HepG2 (cell line): Measurements from ENCODE around the gene OCSTAMP. TPM values are rescaled to one million over a fixed set of nuclear protein-coding genes. Genes with fewer than 3 reads are reported as not detected.
A peak's percentile ranks its signal among the peaks of the same experiment; 100 is the strongest.

Source experiments
- ELF1 ChIP-seq: sonication (generic); formaldehyde crosslinking; IDR thresholded peaks from 2 replicates; pipeline ENCODE4 v1.4.0; 2020; ENCODE audit warnings: missing genetic modification reagents
- MAZ ChIP-seq, 2 experiments: sonication (generic) in 1 of 2; formaldehyde crosslinking in 1 of 2; IDR thresholded peaks; 2 replicates each; pipeline versions ENCODE4 v1.5.0 to v1.6.1; 2012 to 2020; ENCODE audit warnings: low read depth in 2 of 2, mild to moderate bottlenecking in 2 of 2, borderline replicate concordance in 1 of 2, improper control_type of control experiment in 1 of 2, low read length in 1 of 2, missing genetic modification reagents in 1 of 2, moderate library complexity in 1 of 2
- PCBP1 ChIP-seq: fragments of 200-400 bp; formaldehyde crosslinking; IDR thresholded peaks from 2 replicates; pipeline ENCODE4 v1.6.1; 2017; ENCODE audit warnings: mild to moderate bottlenecking, low read depth, low read length, borderline replicate concordance
- SP4 ChIP-seq: sonication (generic); formaldehyde crosslinking; IDR thresholded peaks from 2 replicates; pipeline ENCODE4 v1.8.1; 2023; ENCODE audit warnings: mild to moderate bottlenecking, missing genetic modification reagents
- STAG1 ChIP-seq: sonication (generic); formaldehyde crosslinking; IDR thresholded peaks from 2 replicates; pipeline ENCODE4 v1.4.0; 2020; ENCODE audit warnings: missing genetic modification reagents
- TOPORS ChIP-seq: sonication (generic); formaldehyde crosslinking; IDR thresholded peaks from 2 replicates; pipeline ENCODE4 v1.8.0; 2023; ENCODE audit warnings: mild to moderate bottlenecking, missing genetic modification reagents
- ZNF180 ChIP-seq: sonication (generic); formaldehyde crosslinking; IDR thresholded peaks from 2 replicates; pipeline ENCODE4 v1.4.0; 2020; ENCODE audit warnings: low read depth, missing genetic modification reagents, borderline replicate concordance
- polyA plus RNA-seq, 8 experiments: library from polyadenylated mRNA; depleted of rRNA in 3 of 8; stranded (reverse) in 7 of 8; unstranded in 1 of 8; fragments of >200 nt; fragmentation: Illumina TruSeq in 4 of 8; extraction: Trizol in 4 of 8; gene quantifications; 2 replicates each; pipeline versions ENCODE4 v1.2.1 to v1.2.3, GENCODE V29; 2011 to 2016; ENCODE audit warnings: low read depth in 4 of 8, missing spikeins in 1 of 8, mixed read lengths in 1 of 8; ENCODE audit not compliant: insufficient read depth in 1 of 8
- total RNA-seq, 5 experiments: library from RNA; depleted of rRNA; stranded (reverse); fragments of >200 nt; fragmentation: Illumina TruSeq; extraction: Trizol; gene quantifications; 2 replicates each; pipeline ENCODE4 v1.2.3, GENCODE V29; 2016; ENCODE audit warnings: low read depth in 1 of 5
- TF ChIP-seq, protein P1 (sequence below), 2 experiments: sonication (generic) in 1 of 2; formaldehyde crosslinking in 1 of 2; IDR thresholded peaks; 2 replicates each; pipeline versions ENCODE4 v1.4.0 to v1.6.1; 2016 to 2020; ENCODE audit warnings: borderline replicate concordance in 1 of 2, low read depth in 1 of 2, mild to moderate bottlenecking in 1 of 2, missing genetic modification reagents in 1 of 2
- TF ChIP-seq, protein P2 (sequence below): sonication (generic); formaldehyde crosslinking; IDR thresholded peaks from 2 replicates; pipeline ENCODE4 v1.5.0; 2020; ENCODE audit warnings: missing genetic modification reagents
- TF ChIP-seq, protein P3 (sequence below): sonication (generic); formaldehyde crosslinking; IDR thresholded peaks from 2 replicates; pipeline ENCODE4 v1.4.0; 2020; ENCODE audit warnings: missing genetic modification reagents
- TF ChIP-seq, protein P4 (sequence below): sonication (generic); formaldehyde crosslinking; IDR thresholded peaks from 2 replicates; pipeline ENCODE4 v1.5.1; 2020; ENCODE audit warnings: mild to moderate bottlenecking, missing genetic modification reagents, borderline replicate concordance

Gene OCSTAMP
- total and polyA plus RNA-seq, 2 of the 13 experiments (the other 11 are each of a cell fraction or from before 2014, with no cell fraction given): not detected

DNA sequence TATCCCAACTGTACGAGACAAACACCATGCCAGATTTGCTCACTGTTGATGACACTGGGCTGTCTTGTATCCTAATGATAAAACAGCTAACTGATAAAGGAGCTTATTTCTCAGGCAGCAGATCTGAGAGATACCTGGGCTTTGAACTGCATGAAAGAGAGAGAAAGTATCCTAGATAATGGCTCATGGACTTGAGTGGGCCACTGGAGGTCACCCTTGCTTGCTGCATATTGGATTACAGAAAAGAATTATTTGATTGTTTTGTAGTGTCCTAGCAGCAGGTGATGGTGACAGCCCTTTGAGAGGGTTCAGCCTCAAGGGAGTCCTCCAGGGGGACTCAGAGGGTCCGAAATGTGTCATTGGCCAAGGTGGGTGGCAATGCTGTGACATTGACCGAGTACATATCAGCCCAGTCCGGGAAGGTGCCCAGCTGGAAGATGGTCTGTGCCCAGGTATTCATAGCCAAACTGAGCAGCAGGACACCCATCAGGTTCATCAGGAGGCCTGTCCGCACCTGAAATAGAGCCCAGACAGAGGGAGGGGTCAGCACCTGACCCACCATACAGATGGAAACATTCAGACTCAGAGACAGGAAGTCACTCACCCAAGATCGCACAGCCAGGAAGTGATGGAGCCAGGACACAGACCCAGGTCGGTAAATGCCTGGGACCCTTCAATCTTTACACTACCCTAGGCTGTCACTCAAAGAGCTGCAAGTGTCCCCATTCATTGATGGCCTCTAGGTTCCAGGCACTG, 9.4 kb upstream of the OCSTAMP start (continued):
- TF ChIP-seq, protein P1, sequence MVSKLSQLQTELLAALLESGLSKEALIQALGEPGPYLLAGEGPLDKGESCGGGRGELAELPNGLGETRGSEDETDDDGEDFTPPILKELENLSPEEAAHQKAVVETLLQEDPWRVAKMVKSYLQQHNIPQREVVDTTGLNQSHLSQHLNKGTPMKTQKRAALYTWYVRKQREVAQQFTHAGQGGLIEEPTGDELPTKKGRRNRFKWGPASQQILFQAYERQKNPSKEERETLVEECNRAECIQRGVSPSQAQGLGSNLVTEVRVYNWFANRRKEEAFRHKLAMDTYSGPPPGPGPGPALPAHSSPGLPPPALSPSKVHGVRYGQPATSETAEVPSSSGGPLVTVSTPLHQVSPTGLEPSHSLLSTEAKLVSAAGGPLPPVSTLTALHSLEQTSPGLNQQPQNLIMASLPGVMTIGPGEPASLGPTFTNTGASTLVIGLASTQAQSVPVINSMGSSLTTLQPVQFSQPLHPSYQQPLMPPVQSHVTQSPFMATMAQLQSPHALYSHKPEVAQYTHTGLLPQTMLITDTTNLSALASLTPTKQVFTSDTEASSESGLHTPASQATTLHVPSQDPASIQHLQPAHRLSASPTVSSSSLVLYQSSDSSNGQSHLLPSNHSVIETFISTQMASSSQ (IDR thresholded peaks at IDR 0.05; ENCODE audit: low read depth): no peak
- TF ChIP-seq, protein P1 (CRISPR knock-in tag; IDR thresholded peaks at IDR 0.05; ENCODE audit: borderline replicate concordance): no peak
- TF ChIP-seq ZNF180 (CRISPR knock-in tag) (no peak), SP4 (CRISPR knock-in tag) (no peak), STAG1 (CRISPR knock-in tag) (peak; percentile 94), TOPORS (CRISPR knock-in tag) (no peak), MAZ (IDR thresholded peaks at IDR 0.05; ENCODE audit: borderline replicate concordance, low read depth, low read length) (no peak), MAZ (CRISPR knock-in tag; IDR thresholded peaks at IDR 0.05; ENCODE audit: low read depth) (no peak), PCBP1 (no peak), ELF1 (CRISPR knock-in tag) (peak; percentile 15; the same call in 1 of the 2 replicates)
- TF ChIP-seq, protein P2, sequence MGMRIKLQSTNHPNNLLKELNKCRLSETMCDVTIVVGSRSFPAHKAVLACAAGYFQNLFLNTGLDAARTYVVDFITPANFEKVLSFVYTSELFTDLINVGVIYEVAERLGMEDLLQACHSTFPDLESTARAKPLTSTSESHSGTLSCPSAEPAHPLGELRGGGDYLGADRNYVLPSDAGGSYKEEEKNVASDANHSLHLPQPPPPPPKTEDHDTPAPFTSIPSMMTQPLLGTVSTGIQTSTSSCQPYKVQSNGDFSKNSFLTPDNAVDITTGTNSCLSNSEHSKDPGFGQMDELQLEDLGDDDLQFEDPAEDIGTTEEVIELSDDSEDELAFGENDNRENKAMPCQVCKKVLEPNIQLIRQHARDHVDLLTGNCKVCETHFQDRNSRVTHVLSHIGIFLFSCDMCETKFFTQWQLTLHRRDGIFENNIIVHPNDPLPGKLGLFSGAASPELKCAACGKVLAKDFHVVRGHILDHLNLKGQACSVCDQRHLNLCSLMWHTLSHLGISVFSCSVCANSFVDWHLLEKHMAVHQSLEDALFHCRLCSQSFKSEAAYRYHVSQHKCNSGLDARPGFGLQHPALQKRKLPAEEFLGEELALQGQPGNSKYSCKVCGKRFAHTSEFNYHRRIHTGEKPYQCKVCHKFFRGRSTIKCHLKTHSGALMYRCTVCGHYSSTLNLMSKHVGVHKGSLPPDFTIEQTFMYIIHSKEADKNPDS (CRISPR knock-in tag): no peak
- TF ChIP-seq, protein P3, sequence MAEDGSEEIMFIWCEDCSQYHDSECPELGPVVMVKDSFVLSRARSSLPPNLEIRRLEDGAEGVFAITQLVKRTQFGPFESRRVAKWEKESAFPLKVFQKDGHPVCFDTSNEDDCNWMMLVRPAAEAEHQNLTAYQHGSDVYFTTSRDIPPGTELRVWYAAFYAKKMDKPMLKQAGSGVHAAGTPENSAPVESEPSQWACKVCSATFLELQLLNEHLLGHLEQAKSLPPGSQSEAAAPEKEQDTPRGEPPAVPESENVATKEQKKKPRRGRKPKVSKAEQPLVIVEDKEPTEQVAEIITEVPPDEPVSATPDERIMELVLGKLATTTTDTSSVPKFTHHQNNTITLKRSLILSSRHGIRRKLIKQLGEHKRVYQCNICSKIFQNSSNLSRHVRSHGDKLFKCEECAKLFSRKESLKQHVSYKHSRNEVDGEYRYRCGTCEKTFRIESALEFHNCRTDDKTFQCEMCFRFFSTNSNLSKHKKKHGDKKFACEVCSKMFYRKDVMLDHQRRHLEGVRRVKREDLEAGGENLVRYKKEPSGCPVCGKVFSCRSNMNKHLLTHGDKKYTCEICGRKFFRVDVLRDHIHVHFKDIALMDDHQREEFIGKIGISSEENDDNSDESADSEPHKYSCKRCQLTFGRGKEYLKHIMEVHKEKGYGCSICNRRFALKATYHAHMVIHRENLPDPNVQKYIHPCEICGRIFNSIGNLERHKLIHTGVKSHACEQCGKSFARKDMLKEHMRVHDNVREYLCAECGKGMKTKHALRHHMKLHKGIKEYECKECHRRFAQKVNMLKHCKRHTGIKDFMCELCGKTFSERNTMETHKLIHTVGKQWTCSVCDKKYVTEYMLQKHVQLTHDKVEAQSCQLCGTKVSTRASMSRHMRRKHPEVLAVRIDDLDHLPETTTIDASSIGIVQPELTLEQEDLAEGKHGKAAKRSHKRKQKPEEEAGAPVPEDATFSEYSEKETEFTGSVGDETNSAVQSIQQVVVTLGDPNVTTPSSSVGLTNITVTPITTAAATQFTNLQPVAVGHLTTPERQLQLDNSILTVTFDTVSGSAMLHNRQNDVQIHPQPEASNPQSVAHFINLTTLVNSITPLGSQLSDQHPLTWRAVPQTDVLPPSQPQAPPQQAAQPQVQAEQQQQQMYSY (CRISPR knock-in tag): no peak
- TF ChIP-seq, protein P4, sequence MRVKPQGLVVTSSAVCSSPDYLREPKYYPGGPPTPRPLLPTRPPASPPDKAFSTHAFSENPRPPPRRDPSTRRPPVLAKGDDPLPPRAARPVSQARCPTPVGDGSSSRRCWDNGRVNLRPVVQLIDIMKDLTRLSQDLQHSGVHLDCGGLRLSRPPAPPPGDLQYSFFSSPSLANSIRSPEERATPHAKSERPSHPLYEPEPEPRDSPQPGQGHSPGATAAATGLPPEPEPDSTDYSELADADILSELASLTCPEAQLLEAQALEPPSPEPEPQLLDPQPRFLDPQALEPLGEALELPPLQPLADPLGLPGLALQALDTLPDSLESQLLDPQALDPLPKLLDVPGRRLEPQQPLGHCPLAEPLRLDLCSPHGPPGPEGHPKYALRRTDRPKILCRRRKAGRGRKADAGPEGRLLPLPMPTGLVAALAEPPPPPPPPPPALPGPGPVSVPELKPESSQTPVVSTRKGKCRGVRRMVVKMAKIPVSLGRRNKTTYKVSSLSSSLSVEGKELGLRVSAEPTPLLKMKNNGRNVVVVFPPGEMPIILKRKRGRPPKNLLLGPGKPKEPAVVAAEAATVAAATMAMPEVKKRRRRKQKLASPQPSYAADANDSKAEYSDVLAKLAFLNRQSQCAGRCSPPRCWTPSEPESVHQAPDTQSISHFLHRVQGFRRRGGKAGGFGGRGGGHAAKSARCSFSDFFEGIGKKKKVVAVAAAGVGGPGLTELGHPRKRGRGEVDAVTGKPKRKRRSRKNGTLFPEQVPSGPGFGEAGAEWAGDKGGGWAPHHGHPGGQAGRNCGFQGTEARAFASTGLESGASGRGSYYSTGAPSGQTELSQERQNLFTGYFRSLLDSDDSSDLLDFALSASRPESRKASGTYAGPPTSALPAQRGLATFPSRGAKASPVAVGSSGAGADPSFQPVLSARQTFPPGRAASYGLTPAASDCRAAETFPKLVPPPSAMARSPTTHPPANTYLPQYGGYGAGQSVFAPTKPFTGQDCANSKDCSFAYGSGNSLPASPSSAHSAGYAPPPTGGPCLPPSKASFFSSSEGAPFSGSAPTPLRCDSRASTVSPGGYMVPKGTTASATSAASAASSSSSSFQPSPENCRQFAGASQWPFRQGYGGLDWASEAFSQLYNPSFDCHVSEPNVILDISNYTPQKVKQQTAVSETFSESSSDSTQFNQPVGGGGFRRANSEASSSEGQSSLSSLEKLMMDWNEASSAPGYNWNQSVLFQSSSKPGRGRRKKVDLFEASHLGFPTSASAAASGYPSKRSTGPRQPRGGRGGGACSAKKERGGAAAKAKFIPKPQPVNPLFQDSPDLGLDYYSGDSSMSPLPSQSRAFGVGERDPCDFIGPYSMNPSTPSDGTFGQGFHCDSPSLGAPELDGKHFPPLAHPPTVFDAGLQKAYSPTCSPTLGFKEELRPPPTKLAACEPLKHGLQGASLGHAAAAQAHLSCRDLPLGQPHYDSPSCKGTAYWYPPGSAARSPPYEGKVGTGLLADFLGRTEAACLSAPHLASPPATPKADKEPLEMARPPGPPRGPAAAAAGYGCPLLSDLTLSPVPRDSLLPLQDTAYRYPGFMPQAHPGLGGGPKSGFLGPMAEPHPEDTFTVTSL (CRISPR knock-in tag): no peak
